UCSD-AML1 (cell line): ENCODE measurements around the gene NRAS.
"Not testable (repeated sequence)": the region's sequence is repeated elsewhere in the genome, so short reads cannot be mapped to it uniquely, and the experiment has no call there.

ENCODE experiments used
- DNase-seq: peaks from one replicate; lab custom pipeline; 2025; ENCODE audit not compliant: unreplicated experiment; lab: John Stamatoyannopoulos, UW

The NRAS gene

DNA sequence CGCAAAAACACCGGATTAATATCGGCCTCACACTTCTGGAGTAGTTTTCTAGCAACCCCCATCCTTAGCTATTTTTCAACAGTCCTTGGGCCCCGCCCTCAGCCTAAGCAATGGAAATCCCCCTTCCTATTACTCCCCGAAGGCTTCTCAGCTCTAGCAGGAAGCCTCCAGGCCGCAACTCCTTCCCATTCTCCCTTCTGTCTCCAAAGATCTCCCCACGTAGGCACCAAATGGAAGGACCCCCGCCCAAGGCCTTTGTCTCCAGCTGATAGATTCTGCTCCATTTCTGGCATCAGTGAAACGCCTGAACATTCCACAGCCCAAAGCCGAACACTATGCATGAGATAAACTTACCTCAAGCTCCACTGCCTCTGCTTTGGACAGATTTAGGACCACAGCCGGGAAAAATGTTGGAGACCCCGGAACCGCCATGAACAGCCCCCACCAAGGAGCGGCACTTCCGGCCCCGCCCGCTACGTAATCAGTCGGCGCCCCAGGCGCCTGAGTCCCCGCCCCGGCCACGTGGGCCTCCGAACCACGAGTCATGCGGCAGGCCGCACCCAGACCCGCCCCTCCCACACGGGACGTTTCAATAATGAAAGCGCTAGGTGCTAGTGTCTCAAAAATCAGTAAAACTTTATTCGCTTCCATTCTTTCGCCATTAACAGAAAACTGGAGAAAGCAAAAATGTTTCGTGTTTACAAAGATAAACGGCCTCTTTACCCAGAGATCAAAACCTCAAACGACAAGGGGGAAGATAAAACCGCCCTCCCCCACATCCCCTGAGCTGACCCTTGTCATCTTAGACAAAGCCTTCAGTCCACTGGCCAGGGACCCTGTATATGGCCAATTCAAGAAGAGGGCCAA lies at the start of gene NRAS:
Gene NRAS, minus strand, starts transcription at position 468 of the 867 bp plus-strand sequence. CDS start 611 bp downstream, outside the sequence.
- peak; percentile 92 for DNase-seq

DNA sequence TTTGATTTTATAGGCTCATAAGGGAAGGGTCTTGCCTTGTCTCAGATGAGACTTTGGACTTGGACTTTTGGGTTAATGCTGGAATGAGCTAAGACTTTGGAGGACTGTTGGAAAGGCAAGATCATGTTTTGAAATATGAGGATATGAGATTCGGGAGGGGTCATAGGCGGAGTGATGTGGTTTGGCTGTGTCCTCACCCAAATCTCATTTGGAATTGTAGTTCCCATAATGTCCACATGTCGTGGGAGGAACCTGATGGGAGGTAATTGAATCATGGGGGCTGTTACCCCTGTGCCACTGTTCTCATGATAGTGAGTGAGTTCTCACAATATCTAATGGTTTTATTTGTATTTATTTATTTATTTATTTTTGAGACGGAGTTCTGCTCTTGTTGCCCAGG lies 48.1 kb upstream of the NRAS start:
- DNase-seq, result no peak

DNA sequence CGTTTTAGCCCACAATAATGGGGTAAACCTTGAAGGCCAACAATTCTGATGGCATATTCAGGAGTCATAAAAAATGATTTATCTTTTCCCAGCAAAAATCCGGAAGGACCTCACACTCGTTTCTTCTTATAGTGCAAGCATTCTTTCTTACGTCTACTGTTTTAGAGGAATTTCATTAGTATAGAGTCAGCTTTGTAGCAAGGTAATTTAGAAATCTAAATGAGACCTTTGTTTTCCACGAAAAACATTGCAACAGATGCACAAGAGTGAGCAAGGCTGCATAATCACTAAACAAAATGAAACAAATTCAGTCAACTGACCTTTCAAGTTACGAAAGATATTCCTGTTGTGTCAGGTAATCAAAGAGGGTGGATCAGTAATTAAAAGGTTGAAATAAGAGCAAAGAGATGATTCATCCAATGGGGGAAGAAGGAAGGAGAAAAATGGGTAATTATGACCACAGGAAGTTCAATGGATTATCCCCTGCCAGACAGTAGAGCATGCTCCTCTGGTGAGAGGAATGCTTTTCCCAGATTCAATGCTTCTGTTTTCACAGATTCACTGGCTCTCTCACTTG lies 41.8 kb upstream of the NRAS start:
- DNase-seq, result no peak

DNA sequence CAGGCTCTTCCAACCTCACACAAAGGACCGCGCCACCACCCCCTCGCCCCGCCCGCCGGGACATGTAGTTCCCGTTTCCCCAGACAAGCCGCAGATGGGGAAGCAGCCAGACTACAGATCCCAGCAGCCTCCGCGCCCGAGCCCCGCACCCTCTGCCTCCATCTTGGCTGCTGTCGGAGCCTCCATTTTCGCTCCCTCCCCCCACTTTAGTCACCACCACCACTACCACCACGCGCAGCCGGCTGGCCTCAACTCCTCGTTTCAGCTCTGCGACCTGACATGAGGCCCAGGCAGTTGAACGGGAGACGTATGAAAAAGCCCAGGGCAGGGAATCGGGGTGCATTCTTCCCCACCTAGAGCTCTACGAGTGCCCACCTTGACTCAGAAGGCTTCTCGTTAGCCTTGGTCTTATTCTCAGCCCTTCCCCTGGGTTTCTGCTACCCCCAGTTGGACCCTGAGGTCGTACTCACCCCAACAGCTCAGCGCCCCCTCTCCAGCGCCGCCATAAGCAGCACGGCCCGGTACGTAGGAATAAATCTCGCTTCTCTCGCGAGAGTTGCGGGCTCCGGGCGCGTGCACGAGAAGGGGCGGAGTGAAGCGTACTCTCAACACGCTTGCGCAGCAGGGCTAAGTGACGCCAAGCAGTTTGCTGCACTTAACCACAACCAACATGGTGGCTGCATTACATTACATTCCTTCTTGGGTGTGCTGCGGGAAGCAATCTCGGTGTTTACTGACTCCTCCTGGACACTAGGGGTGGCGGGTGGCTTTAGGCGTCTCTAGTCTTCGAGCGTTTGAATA lies 41.1 kb upstream of the NRAS start, which contains the start of gene CSDE1:
Gene CSDE1, minus strand, starts transcription at position 530 of the 801 bp plus-strand sequence. CDS start 18,094 bp downstream, outside the sequence.
- peak; percentile 96 for DNase-seq

DNA sequence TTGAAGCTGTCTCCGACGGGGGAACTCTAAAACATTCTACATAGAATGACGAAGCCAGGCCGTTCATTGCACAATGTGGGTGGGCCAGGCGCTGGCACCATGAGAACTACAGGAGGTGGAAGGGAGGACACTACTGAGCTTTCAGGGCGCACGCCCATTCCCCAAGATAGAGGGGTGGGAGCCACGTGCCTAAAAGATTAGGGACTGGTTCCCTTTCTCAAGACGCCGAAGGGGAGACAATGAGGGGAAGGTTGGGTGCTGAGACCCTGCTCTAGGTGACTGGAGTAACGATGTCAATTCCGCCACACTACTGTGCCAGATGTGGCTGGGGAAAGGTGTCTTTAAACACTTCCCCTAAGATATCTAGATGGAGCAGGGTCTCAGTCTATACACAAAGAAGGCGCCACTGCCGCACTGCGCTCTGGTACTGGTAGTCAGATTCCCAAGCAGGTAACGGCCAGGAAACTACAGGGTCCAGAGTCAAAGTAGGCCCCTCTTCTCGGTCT lies 40.4 kb upstream of the NRAS start:
- peak; percentile 43 for DNase-seq

- DNase-seq, result no peak
Observed at GRCh38 chr1:114756009-114756892, 39.7 kb upstream of the NRAS start.

DNA sequence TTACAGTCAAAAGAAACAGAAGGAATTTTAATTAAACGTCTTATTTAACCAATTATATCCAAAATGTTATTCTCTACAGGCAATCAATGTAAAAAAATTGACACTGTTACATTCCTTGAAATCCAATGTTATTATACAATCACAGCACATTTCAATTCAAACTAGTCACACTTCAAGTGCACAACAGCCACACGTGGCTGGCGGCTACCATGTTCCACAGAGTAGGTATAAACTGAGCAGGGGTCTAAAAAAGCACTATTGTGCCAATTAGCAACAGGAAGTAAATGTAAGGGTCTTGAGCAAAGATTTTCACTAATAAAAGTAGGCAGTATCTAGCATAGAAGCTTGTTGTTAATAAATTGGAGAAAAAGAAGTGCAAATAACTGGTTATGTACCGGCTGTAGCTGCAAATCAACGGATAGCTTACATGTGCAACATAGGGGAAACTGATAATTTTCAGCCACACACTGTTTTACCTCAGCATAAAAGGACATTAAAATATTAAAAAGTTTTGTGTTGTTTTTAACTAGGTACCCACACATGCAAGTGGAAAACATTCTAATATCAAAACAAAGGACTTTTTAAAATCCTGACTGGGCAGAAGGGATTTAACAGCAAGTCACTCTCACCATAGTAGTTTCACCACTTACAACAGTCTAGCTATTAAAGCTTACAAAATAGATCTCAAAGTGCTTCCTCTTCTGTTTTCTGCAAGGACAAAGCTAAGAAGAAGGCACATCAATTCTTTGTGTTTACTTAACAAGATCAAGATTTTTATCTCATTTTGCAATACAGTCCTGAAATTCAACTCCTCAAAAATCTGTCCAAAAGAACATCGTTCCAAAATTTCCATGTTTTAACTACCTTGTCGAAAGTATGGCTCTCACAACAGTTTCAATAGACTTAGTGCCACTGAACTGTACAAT lies 38.7 kb upstream of the NRAS start:
- DNase-seq, result no peak

- not testable (repeated sequence) for DNase-seq
Observed at GRCh38 chr1:114753702-114754101, 37.1 kb upstream of the NRAS start.

DNA sequence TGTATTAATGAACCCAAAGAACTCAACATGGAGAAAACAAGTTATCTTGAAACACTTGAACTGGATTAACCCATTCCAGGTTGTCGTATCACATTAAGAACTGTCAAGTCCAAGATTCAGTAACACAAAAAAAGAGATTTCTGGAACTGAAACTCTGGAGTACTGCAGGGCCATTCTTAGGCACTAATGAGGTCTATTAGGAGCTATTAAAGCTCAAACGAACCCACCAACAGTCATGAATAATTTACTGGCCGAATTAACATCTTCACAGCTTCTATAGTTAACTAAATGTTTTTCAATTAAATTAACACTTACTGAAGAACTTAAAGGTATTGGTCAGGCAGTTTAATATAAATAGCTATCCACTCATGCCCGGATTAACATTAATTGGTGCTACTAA lies 36.6 kb upstream of the NRAS start:
- DNase-seq, result no peak

GRCh38 chr1:114750780-114751179 lies 34.2 kb upstream of the NRAS start:
- DNase-seq, result no peak

- no peak for DNase-seq
Observed at GRCh38 chr1:114749835-114750234, 33.3 kb upstream of the NRAS start.

DNA sequence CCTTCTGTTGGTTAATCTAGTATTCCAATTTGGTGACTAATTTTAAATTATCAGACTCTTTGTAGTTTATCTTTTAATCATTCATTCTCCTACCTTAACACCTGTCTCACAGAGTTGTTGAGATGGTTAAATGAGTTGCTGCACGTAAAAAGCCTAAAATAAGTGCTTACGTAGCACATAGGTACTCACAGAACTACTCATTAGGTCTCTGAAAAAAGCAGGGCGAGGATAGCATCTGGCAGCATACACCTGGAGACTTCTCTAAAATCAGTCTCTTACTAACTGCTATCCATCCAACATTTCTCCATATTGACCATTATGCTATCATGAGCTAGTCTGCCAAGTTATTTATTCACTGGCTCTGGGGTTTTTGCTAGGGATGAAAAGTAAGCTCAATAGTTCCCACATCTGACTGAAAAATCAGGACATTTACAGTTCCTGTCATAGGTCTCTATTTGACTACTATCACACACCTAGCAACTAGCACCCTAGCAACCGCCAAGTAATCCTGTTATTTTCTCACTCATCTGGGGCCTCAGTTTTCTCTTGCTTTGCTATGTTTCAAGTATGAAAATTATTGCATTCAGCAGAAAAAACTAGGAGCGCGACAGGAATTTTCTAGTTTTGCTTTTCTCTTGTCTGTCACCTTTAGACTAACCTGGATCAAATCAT lies 30.0 kb upstream of the NRAS start:
- no peak for DNase-seq

GRCh38 chr1:114745291-114745690 lies 28.7 kb upstream of the NRAS start:
- no peak for DNase-seq

DNA sequence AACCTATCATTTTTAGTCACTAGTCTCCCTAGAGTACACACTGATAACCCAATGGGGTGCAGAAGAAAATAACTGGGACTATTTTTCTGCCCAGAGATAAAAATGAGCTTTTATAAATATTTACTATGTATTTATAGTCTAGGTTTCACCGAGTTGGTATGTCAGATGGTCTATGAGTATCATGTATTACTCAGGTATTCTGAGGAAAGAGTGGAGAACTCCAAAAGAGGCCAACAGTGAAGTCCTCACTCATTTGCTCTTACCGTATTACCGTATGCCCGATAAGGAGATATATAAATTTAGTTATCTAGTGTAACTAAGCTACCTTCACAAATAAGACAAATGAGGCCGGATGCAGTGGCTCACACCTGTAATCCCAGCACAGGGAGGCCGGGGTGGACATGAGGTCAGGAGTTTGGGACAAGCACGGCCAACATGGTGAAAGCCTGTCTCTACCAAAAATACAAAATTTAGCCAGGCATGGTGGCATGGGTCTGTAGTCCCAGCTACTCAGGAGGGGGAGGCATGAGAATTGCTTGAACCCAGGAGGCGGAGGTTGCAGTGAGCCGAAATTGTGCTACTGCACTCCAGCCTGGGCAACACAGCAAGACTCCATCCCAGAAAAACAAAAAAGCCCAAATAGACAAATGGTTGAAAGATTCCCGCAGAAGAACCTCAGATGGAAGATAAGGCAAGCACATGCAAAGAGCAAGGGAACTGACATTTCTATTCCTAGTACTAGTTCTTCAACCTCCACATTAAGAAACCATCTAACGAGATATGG lies 25.6 kb upstream of the NRAS start:
- no peak for DNase-seq

DNA sequence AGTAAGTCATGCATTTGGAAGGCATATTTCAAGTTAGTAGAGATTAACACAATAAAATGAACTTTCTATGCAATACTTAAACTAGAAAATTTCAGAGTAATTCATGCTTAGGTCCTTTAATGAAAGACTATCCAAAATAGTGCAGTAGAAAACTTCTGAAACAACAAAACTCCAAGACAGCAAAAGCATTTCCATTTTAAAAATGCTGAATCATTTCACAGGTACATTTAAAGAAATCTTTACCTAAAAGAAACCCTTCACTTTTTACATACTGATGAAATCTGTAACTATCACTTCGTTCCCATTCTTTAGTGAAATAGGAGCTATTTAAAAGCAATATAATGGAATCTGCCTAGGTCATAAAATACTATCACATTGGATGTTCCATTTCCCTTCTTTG lies 23.8 kb upstream of the NRAS start:
- no peak for DNase-seq

GRCh38 chr1:114737314-114737849 lies 20.8 kb upstream of the NRAS start:
- no peak for DNase-seq

GRCh38 chr1:114735479-114735878 lies 18.9 kb upstream of the NRAS start:
- DNase-seq, result no peak

GRCh38 chr1:114729782-114730181 lies 13.2 kb upstream of the NRAS start:
- DNase-seq, result no peak
